ENCODE measurements around the gene SUSD5.

The SUSD5 gene

GRCh38 chr3:33124638-33125037 lies 94.0 kb downstream of the SUSD5 start:
- H3K36me3 ChIP-seq (ENCODE audit: control insufficient read depth in 2 of 2, insufficient read depth in 1 of 2, low read length in 2 of 2), result peaks cover 0 to 60% of the 10 kb centered on the region in 2 experiments; a peak in 2 of 3 replicates
- H3K27ac ChIP-seq (ENCODE audit: extremely low read depth, low read depth, low read length), result no peak overlapping the region
- no peaks in the 10 kb centered on the region for H3K9me3 ChIP-seq (ENCODE audit: control insufficient read depth, insufficient read depth, low read depth, low read length)
- no peak for TF ChIP-seq ZNF133 (tag by site-specific recombination; IDR thresholded peaks at IDR 0.05)
- TF ChIP-seq ZNF280C (tag by site-specific recombination; IDR thresholded peaks at IDR 0.05), result no peak
- no peak for TF ChIP-seq ZNF837 (tag by site-specific recombination; IDR thresholded peaks at IDR 0.05)
- no peak for TF ChIP-seq ZNF239 (tag by site-specific recombination; IDR thresholded peaks at IDR 0.05)
- TF ChIP-seq ZNF280D (tag by site-specific recombination; IDR thresholded peaks at IDR 0.05), result no peak
- TF ChIP-seq ZNF19 (tag by site-specific recombination; IDR thresholded peaks at IDR 0.05; ENCODE audit: low read depth), result no peak
- TF ChIP-seq ZNF701 (tag by site-specific recombination; IDR thresholded peaks at IDR 0.05), result no peak
- no peak for TF ChIP-seq ZNF404 (tag by site-specific recombination; IDR thresholded peaks at IDR 0.05)
- TF ChIP-seq ZXDB (tag by site-specific recombination; IDR thresholded peaks at IDR 0.05), result no peak
- TF ChIP-seq CTCF (tag by site-specific recombination; IDR thresholded peaks at IDR 0.05), result no peak
- TF ChIP-seq GLIS1 (tag by site-specific recombination; IDR thresholded peaks at IDR 0.05), result no peak
- TF ChIP-seq OVOL3 (tag by site-specific recombination; IDR thresholded peaks at IDR 0.05), result no peak
- TF ChIP-seq HOXC10 (CRISPR knock-in tag; IDR thresholded peaks at IDR 0.05), result no peak
- no peak for TF ChIP-seq SCRT1 (tag by site-specific recombination; IDR thresholded peaks at IDR 0.05; ENCODE audit: borderline replicate concordance)
- TF ChIP-seq HOXA7 (CRISPR knock-in tag; IDR thresholded peaks at IDR 0.05; ENCODE audit: borderline replicate concordance), result no peak
- no peaks in the 10 kb centered on the region for H3K4me1 ChIP-seq (ENCODE audit: control insufficient read depth, insufficient read depth, low read length)
- ChIA-PET POLR2A (no interaction called here), CTCF (no interaction called here)
- no peak overlapping the region for H3K4me3 ChIP-seq (ENCODE audit: low read depth, low read length)

GRCh38 chr3:33122991-33123390 lies 95.6 kb downstream of the SUSD5 start:
- H3K27ac ChIP-seq (ENCODE audit: extremely low read depth, low read depth, low read length), result no peak overlapping the region
- no peak overlapping the region for H3K4me3 ChIP-seq (ENCODE audit: low read depth, low read length)
- CTCF ChIA-PET, result interaction anchor here (1.4 kb wide), 1 partner anchor 250 kb away, joined by 5 read pairs; no protein-coding TSS in a partner anchor
- peaks cover 0 to 60% of the 10 kb centered on the region in 2 experiments; a peak in 2 of 3 replicates for H3K36me3 ChIP-seq (ENCODE audit: control insufficient read depth in 2 of 2, insufficient read depth in 1 of 2, low read length in 2 of 2)
- no peaks in the 10 kb centered on the region for H3K4me1 ChIP-seq (ENCODE audit: control insufficient read depth, insufficient read depth, low read length)
- H3K9me3 ChIP-seq (ENCODE audit: control insufficient read depth, insufficient read depth, low read depth, low read length), result no peaks in the 10 kb centered on the region
- POLR2A ChIA-PET, result no interaction called here
- no peak for TF ChIP-seq ZNF404 (tag by site-specific recombination; IDR thresholded peaks at IDR 0.05)
- TF ChIP-seq REPIN1 (tag by site-specific recombination; IDR thresholded peaks at IDR 0.05; ENCODE audit: low read depth), result no peak
- no peak for TF ChIP-seq SP3 (tag by site-specific recombination; IDR thresholded peaks at IDR 0.05)
- no peak for TF ChIP-seq KLF7 (tag by site-specific recombination; IDR thresholded peaks at IDR 0.05; ENCODE audit: borderline replicate concordance)
- no peak for TF ChIP-seq ZNF148 (tag by site-specific recombination; IDR thresholded peaks at IDR 0.05; ENCODE audit: borderline replicate concordance)
- no peak for TF ChIP-seq PRDM1 (tag by site-specific recombination; IDR thresholded peaks at IDR 0.05)
- TF ChIP-seq ZNF660 (tag by site-specific recombination; IDR thresholded peaks at IDR 0.05), result no peak
- no peak for TF ChIP-seq ZNF335 (tag by site-specific recombination; conservative IDR thresholded peaks at IDR 0.05)

Data from HEK293 (cell line).